ENCODE results near the gene MALT1.
A peak's percentile ranks its signal among the peaks of the same experiment; 100 is the strongest.

The MALT1 gene

DNA sequence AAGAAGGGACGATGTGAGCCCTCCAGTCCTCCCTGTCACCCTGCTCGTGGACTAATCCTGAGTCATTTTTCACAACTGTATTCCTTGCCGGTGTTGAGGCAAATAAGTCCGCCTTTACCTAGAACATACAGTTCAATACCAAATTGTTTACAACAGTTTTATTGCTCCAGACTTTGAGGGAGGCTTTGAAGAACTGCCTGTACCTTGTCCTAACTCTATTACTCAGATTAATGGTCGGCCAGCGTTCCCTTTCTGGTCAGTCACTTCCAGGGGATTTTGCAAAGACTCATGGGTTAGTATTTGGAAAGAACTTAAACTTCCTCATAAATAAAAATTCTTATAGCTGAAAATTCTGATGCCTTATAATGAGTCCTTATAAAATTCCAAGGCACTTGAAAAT lies 108.3 kb downstream of the MALT1 start:
- no peak for DNase-seq

DNA sequence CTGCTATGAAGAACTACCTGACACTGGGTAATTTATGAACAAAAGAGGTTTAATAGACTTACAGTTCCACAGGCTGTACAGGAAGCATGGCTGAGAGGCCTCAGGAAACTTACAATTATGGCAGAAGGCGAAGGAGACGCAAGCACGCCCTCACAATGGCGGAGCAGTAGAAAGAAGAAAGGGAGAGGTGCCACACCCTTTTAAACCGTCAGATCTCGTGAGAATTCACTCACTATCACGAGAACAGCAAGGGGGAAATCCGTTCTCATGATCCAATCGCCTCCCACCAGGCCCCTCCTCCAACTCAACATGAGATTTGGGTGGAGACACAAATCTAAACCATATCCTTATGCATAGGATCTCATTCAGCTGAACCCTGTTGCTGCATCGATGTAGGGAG lies 108.8 kb downstream of the MALT1 start:
- no peak for DNase-seq

DNA sequence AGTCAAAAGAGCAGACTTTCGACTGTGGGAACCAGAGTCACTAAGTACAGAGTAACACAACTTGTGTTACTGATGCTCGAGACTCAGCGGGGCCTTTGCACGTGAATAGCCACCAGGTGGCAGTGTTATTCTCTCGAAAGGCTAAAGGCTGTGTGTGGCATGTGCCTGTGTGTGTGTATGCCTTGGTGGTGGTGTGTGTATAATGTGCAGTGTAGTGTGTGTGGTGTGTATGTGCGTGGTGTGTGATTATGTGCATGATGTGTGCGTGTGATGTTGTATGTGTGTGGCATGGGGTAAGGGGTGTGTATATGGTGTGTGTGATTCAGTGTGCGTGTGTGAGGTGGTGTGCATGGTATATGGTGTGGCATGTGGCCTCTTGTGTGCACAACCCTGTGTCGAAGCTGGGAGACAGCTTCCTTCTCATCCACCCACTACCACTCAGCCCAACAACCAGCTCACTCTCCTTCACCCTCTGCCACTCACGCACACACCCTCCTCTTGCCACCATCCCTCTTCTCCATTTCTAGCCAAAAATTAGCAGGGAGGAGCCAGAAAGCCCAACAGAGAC lies 110.4 kb downstream of the MALT1 start:
- peak; percentile 55 for DNase-seq

- no peak for DNase-seq
Observed at GRCh38 chr18:58784601-58785137, 113.4 kb downstream of the MALT1 start.

- no peak for DNase-seq
Observed at GRCh38 chr18:58785171-58785805, 114.0 kb downstream of the MALT1 start.

- DNase-seq, result no peak
Observed at GRCh38 chr18:58785870-58786269, 114.6 kb downstream of the MALT1 start.

- DNase-seq, result no peak
Observed at GRCh38 chr18:58787536-58788149, 116.4 kb downstream of the MALT1 start.

DNA sequence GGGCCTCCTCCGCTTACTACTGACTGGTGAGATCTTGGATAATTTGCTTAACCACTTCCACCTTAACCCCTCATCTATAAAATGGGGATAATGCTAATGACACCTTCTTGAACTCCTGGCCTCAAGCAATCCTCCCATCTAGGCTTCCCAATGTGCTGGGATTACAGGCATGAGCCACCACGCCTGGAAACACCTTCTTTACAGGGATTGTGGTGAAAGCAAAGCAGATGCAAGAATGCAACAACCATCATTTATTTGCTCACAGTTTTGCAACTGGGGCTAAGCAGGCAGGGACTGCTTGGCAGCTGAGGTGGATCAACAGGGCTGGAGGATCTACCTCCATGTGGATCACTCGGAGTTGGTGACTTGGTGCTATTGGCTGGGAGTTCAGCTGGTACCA lies 117.2 kb downstream of the MALT1 start:
- DNase-seq, result no peak

DNA sequence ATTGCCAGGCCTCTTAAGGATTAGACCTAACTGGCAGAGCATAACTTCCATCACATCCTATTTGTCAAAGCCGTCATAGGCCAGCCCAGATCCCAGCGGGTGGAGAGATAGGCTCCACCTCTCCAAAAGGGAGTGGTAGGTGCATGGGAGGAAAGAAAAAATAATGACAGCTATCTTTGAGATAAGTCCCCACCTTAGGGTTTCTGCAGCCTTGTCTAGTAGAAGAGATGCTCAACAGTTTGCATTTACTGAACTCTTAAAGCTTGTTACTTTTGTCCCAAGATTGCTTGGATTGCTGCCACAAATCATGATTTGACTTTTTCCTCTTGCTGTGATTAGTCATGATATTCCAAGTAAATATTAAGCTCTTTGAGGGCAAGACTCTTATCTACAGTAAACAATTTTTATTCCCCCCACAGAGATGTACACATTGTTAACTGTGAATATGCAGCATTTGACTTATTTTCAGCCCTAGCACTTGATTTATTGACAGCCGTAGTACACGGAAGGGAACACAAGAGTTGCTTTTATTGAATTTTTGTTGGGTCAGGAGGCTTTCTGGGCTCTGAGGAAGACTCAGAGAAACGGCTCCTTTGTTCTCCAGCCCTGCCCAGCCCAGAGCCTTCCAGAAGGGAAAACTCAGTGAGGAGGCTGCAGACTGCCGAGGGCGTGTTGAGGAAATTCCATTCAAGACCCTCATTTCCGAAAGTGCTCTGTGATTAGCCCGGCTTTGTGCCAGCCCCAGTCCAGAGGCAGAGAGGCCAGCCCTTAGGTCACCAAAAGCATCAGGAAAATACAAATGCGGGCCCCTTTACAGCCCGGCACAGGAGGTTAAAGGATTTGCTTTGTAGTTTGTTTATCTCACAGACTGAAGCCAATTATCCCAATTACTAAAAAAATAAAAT lies 118.0 kb downstream of the MALT1 start:
- DNase-seq, result no peak

DNA sequence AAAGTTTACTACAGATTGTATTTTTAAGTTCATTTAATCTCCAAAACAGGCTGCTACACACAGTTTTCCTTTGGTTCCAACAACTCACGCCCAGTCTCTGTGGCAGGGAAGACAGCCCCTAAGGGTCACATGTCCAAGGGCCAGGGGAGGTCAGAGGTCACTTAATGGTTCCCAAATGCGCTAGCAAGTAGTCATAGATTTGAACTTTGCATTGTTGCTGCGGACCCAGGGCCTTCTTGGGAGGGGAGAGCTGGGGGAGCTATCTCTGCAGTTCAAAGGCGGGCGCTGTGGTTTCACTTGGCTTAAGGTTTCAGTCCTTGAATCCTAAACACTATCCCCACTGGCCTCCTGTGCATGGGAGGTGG lies 118.6 kb downstream of the MALT1 start:
- no peak for DNase-seq

DNA sequence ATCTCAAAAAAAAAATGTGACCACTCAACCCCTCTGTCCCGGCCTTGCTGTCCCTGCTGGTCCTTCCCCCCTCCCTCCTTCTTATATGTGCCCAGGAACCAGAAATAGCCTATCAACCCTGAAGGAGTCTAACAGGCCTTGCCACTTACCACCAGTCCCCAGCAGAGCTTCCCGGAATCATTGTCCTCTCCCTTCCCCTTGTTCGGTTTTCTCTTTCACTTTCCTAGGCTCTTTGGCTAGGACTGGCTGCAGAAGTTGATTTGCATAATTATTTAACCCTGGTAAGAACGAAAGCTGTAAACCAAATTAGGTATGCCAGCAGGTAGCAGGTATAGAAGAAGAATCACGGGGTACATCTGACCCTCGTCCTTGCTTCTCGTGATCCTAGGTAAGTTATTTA lies 120.8 kb downstream of the MALT1 start:
- peak; percentile 74 for DNase-seq

- no peak for DNase-seq
Observed at GRCh38 chr18:58793361-58793760, 122.1 kb downstream of the MALT1 start.

DNA sequence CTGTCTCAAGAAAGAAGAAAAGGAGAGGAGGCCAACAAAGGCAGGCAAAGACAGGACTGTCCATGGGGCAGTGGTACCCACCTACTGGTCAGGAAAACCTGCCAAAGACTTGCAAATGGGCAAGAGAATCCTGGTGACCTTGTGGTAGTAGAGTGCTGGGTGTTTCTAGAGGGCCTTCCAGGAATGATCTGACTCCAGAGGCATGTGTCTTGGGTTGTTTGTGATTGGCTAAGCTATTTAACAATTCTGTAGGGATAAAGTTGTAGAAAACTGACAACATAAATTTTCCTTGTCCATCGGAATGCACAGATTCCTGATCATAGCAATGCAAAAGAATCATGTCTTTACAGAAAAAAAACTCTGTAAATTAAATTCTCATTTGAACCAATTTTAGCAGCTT lies 125.0 kb downstream of the MALT1 start:
- DNase-seq, result no peak

DNA sequence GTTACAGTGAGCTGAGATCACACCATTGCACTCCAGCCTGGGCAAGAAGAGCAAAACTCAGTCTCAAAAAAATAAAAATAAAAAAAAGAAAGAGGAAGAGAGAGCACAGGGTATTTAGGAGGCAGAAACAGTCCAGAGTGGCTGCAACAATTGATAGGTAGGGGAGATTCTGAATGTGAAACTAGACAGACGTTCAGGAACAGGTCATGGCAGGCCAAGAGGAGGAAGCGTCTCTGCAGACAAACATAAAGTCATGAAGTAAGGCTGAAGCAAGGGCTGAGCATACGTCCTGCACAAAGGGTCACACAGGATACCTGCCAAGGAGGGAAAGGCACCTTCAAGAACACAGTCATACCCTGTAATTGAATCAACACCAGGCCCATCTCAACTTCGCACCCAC lies 129.3 kb downstream of the MALT1 start:
- DNase-seq, result no peak

- DNase-seq, result no peak
Observed at GRCh38 chr18:58802959-58803358, 131.7 kb downstream of the MALT1 start.

DNA sequence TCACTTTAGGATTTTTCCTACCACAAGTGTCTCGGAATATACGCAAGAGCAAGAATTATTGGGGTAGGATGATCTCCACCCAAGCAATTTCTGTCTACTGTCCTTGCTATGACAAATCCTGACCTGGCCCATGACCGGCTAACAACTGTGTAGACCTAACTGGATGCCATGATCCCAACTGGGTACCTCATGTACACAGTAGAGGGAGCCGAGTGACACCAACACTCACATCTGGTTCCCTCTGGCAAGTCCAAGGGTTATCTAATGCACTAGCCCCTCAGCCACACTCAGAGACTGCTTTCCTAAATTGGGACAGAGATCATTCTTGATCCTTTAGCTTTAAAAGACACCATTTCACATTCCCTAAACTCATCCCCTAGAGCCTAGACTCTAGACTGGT lies 132.7 kb downstream of the MALT1 start:
- no peak for DNase-seq
